ENCODE results near the gene DHRS12. TPM values are rescaled to one million over a fixed set of nuclear protein-coding genes. Genes with fewer than 3 reads are reported as not detected.

Gene DHRS12
- total RNA-seq, 1 experiment from 2014 or later: 8.8 TPM

GRCh38 chr13:51764184-51765141 lies 39.5 kb downstream of the DHRS12 start:
- no peak overlapping the region for H3K4me2 ChIP-seq (ENCODE audit: insufficient read depth, insufficient read length, low read length)
- H3K79me1 ChIP-seq (ENCODE audit: insufficient read depth, low read depth, low read length, poor library complexity, severe bottlenecking): no peaks in the 10 kb centered on the region
- H3K23me2 ChIP-seq (ENCODE audit: insufficient read length, low read depth, low read length, poor library complexity, severe bottlenecking): no peaks in the 10 kb centered on the region
- no peak overlapping the region for H4K91ac ChIP-seq (ENCODE audit: insufficient read length, low read depth, low read length)
- H3K18ac ChIP-seq (ENCODE audit: insufficient read length, low read depth, low read length): no peak overlapping the region
- no peak overlapping the region for H3K14ac ChIP-seq (ENCODE audit: insufficient read depth, low read length)
- H2BK120ac ChIP-seq (ENCODE audit: low read depth, low read length, poor library complexity, severe bottlenecking): no peak overlapping the region
- H3K23ac ChIP-seq (ENCODE audit: insufficient read length, low read depth, low read length): no peak overlapping the region
- DNase-seq: no peak
- H3K27me3 ChIP-seq (ENCODE audit: insufficient read depth, low read length): no peaks in the 10 kb centered on the region
- peaks cover 8 to 42% (median 37%) of the 10 kb centered on the region in 3 experiments for H3K36me3 Mint-ChIP-seq (ENCODE audit: insufficient read depth in 1 of 3, low read depth in 3 of 3)
- H2AK5ac ChIP-seq (ENCODE audit: insufficient read length, low read length): no peak overlapping the region
- no peak overlapping the region for H4K5ac ChIP-seq (ENCODE audit: insufficient read length, low read depth, low read length)
- no peak overlapping the region for H3K4ac ChIP-seq (ENCODE audit: low read depth, low read length)
- H3K4me1 Mint-ChIP-seq: peaks cover 18 to 22% of the 10 kb centered on the region in 2 experiments
- H2AFZ ChIP-seq (ENCODE audit: low read length): no peak overlapping the region
- H3K56ac ChIP-seq (ENCODE audit: insufficient read length, low read depth, low read length): no peak overlapping the region
- H3K27me3 Mint-ChIP-seq (ENCODE audit: low read depth): no peaks in the 10 kb centered on the region
- H2BK15ac ChIP-seq (ENCODE audit: low read depth, low read length): no peak overlapping the region
- no peak overlapping the region for H2BK12ac ChIP-seq (ENCODE audit: insufficient read length, low read depth, low read length)
- peak overlapping the region in 2 of 3 experiments; percentile 13 to 82; a peak in 4 of 7 replicates for H3K27ac Mint-ChIP-seq
- H4K8ac ChIP-seq (replicated peaks; ENCODE audit: insufficient read length, low read depth, low read length): no peak overlapping the region
- H2BK5ac ChIP-seq (ENCODE audit: insufficient read length, low read length): no peak overlapping the region
- peaks cover 2% of the 10 kb centered on the region; the same call in 1 of the 2 replicates for H3K79me2 ChIP-seq (ENCODE audit: insufficient read depth, low read length)
- H3K9ac ChIP-seq (ENCODE audit: extremely low read depth, insufficient read length, low read length): peak overlapping the region; percentile 20
- TF ChIP-seq CTCF (conservative IDR thresholded peaks at IDR 0.05): no peak
- no peak overlapping the region for H2BK20ac ChIP-seq (ENCODE audit: low read depth, low read length, poor library complexity, severe bottlenecking)
- no peaks in the 10 kb centered on the region for H3K9me3 ChIP-seq (ENCODE audit: control insufficient read depth, low read depth, low read length)
- no CpG with 5 or more reads among the region's 12 CpGs for WGBS (ENCODE audit: extremely low coverage, insufficient read length, low lambda C conversion rate)
- 0 out of 2 replicates have a peak, but pooled peaks cover 3% of the 10 kb centered on the region for H3K4me1 ChIP-seq (ENCODE audit: insufficient read depth, low read length)
- no peaks in the 10 kb centered on the region for H3K9me3 Mint-ChIP-seq
- H4K20me1 ChIP-seq (ENCODE audit: control insufficient read depth, insufficient read depth, insufficient read length): no peaks in the 10 kb centered on the region
- no peak overlapping the region for H3K4me3 Mint-ChIP-seq
- no peak overlapping the region for H3T11ph ChIP-seq (ENCODE audit: low read length)
- H3K27ac ChIP-seq (ENCODE audit: insufficient read length, low read depth, low read length): no peak overlapping the region
